Measurements from ENCODE around the gene RNF208. TPM values are rescaled to one million over a fixed set of nuclear protein-coding genes. Genes with fewer than 3 reads are reported as not detected.
A peak's percentile ranks its signal among the peaks of the same experiment; 100 is the strongest.

Gene RNF208
- total and polyA plus RNA-seq, 10 of the 15 experiments (the other 5 are each of a cell fraction or from before 2014, with no cell fraction given), result 0.06 to 10.7 (median 0.77) TPM

- in situ Hi-C loops (cut with MboI), result no loop called here
- ATAC-seq (peak; percentile 64), DNase-seq (ENCODE audit: low read depth, low spot score) (peak; percentile 19), FAIRE-seq (peak; percentile 27)
- peak within 1 kb of the TSS; percentile 98 for H3K9ac ChIP-seq (ENCODE audit: control insufficient read depth, insufficient read depth, low read length)
- BruUV-seq (replicated peaks), result no TSS peak
- ChIA-PET RAD21 (ENCODE audit: unreplicated experiment) (interaction anchor here (1.3 to 1.6 kb wide), 3 partner anchors 16 to 17 kb away, joined by 3 to 9 read pairs (median 5); partner anchors contain the start of genes RNF208 and SSNA1), SMC1A (ENCODE audit: uncharacterized antibody, unreplicated experiment) (no interaction called here), CTCF (interaction anchor here (1.3 to 2.2 kb wide), 6 partner anchors 16 to 137 kb away, joined by 3 to 10 read pairs (median 6); partner anchors contain the start of genes ANAPC2, RNF224 and SSNA1), POLR2A (interaction anchor here (1.3 to 8.0 kb wide), 8 partner anchors 16 to 136 kb away, joined by 3 to 68 read pairs (median 6); partner anchors contain the start of genes CYSRT1, MAN1B1, NELFB and RNF208)
- no peaks in the 10 kb centered on the region for H3K27me3 ChIP-seq (replicated peaks in 1 of 2; ENCODE audit: control insufficient read depth in 2 of 2, insufficient read depth in 2 of 2, low read length in 1 of 2)
- H3K79me2 ChIP-seq (ENCODE audit: control insufficient read depth, insufficient read depth, low read length), result peaks cover 45% of the 10 kb centered on the region
- intact Hi-C loops (cut with micrococcal nuclease; ENCODE audit: unreplicated experiment), result no loop called here
- peak within 1 kb of the TSS; percentile 95 for H3K4me3 ChIP-seq
- H3K27ac ChIP-seq (ENCODE audit: control insufficient read depth, insufficient read depth), result peak within 1 kb of the TSS; percentile 75
- peak within 1 kb of the TSS; percentile 93 for H3K4me2 ChIP-seq (ENCODE audit: control insufficient read depth, insufficient read depth)
- H3K9me3 ChIP-seq (replicated peaks; ENCODE audit: control insufficient read depth, insufficient read depth, low read length), result no peaks in the 10 kb centered on the region
- H2AFZ ChIP-seq (ENCODE audit: control insufficient read depth, low read depth, low read length), result peak within 1 kb of the TSS; percentile 81
- WGBS (ENCODE audit: insufficient coverage, insufficient replicate concordance, low lambda C conversion rate, missing lambda C conversion rate), result 1% methylated on average over 93 of the region's 98 CpGs
- H4K20me1 ChIP-seq (ENCODE audit: control insufficient read depth, insufficient read depth), result no peaks in the 10 kb centered on the region
- H3K36me3 ChIP-seq (ENCODE audit: control insufficient read depth in 2 of 2, insufficient read depth in 2 of 2, low read length in 1 of 2), result 0 out of 4 replicates have a peak, but pooled peaks cover 0 to 4% of the 10 kb centered on the region in 2 experiments
- peaks cover 38% of the 10 kb centered on the region for H3K4me1 ChIP-seq (ENCODE audit: control insufficient read depth, insufficient read depth, low read length)
- TF ChIP-seq RCOR1 (conservative IDR thresholded peaks at IDR 0.05; ENCODE audit: low read depth, low read length) (no peak), RELB (IDR thresholded peaks at IDR 0.05; ENCODE audit: low read depth) (peak; percentile 94), SMARCA5 (IDR thresholded peaks at IDR 0.05) (peak; percentile 69; the same call in 1 of the 2 replicates), YBX1 (IDR thresholded peaks at IDR 0.05) (no peak), CREB1 (IDR thresholded peaks at IDR 0.05; ENCODE audit: low read depth) (peak; percentile 98), POLR2AphosphoS5 (IDR thresholded peaks at IDR 0.05; ENCODE audit: low read length) (peak; percentile 84; the same call in 1 of the 2 replicates), POLR2AphosphoS2 (IDR thresholded peaks at IDR 0.05; ENCODE audit: low read depth, low read length) (0 out of 2 replicates have a peak, but pooled peaks have one; percentile 54), IKZF1 (conservative IDR thresholded peaks at IDR 0.05) (peak; percentile 87), ETV6 (conservative IDR thresholded peaks at IDR 0.05 in 1 of 2, IDR thresholded peaks at IDR 0.05 in 1 of 2; ENCODE audit: borderline replicate concordance in 1 of 2, low read depth in 1 of 2) (no peak), POLR2A (IDR thresholded peaks at IDR 0.05; ENCODE audit: low read depth, low read length) (peak; percentile 92), ZNF687 (IDR thresholded peaks at IDR 0.05) (peak; percentile 71), SP1 (IDR thresholded peaks at IDR 0.05; ENCODE audit: low read depth, low read length) (peak; percentile 56), RB1 (IDR thresholded peaks at IDR 0.05; ENCODE audit: borderline replicate concordance) (peak; percentile 98; the same call in 1 of the 2 replicates), CREM (IDR thresholded peaks at IDR 0.05; ENCODE audit: low read depth) (peak; percentile 99), ZNF207 (IDR thresholded peaks at IDR 0.05; ENCODE audit: borderline replicate concordance) (peak; percentile 93)
- TF ChIP-seq, protein P1, sequence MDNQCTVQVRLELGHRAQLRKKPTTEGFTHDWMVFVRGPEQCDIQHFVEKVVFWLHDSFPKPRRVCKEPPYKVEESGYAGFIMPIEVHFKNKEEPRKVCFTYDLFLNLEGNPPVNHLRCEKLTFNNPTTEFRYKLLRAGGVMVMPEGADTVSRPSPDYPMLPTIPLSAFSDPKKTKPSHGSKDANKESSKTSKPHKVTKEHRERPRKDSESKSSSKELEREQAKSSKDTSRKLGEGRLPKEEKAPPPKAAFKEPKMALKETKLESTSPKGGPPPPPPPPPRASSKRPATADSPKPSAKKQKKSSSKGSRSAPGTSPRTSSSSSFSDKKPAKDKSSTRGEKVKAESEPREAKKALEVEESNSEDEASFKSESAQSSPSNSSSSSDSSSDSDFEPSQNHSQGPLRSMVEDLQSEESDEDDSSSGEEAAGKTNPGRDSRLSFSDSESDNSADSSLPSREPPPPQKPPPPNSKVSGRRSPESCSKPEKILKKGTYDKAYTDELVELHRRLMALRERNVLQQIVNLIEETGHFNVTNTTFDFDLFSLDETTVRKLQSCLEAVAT (IDR thresholded peaks at IDR 0.05), result no peak
These were observed 16.6 kb downstream of the RNF208 start, which contains the start of the genes NDOR1 and TMEM203 for GRCh38 chr9:137205126-137206069. TSS of gene NDOR1 (plus strand) at chr9:137205700. CDS start at chr9:137205778, 78 bp downstream. TSS of gene TMEM203 (minus strand) at chr9:137205648. CDS start at chr9:137205414, 234 bp downstream.
